HEK293 (cell line): Measurements from ENCODE around the gene GAS7.

ENCODE experiments used
- CTCF ChIA-PET: fragments of 350-600 bp; formaldehyde crosslinking; extraction: SDS; loops from one replicate; lab custom pipeline; 2021; ENCODE audit warnings: antibody characterized with exemption; lab: Yijun Ruan, JAX
- POLR2A ChIA-PET: fragments of 300-600 bp; formaldehyde crosslinking; extraction: SDS; loops from one replicate; lab custom pipeline; 2020; ENCODE audit warnings: antibody characterized with exemption, inconsistent platforms; lab: Yijun Ruan, JAX
- H3K27ac ChIP-seq: fragments of 200-500 bp; sonication (Bioruptor generic); 2 replicates; pipeline ENCODE4 v1.5.1; 2014; ENCODE audit warnings: low read depth, low read length, control low read depth, inconsistent platforms; ENCODE audit errors: extremely low read depth
- H3K36me3 ChIP-seq, 2 experiments: fragments of 200-500 bp in 1 of 2; sonication (Bioruptor generic) in 1 of 2; 1 replicate in 1 of 2; 2 replicates in 1 of 2; pipeline ENCODE4 v1.5.1; 2014 to 2017; ENCODE audit warnings: inconsistent platforms in 2 of 2, low read length in 2 of 2; ENCODE audit not compliant: control insufficient read depth in 2 of 2, insufficient read depth in 1 of 2
- H3K4me1 ChIP-seq: fragments of 200-500 bp; sonication (Bioruptor generic); 2 replicates; pipeline ENCODE4 v1.5.1; 2014; ENCODE audit warnings: mild to moderate bottlenecking, low read length, inconsistent platforms; ENCODE audit not compliant: control insufficient read depth, insufficient read depth
- H3K4me3 ChIP-seq: 2 replicates; pipeline ENCODE4 v1.5.1; 2011; ENCODE audit warnings: low read depth, mild to moderate bottlenecking, control low read depth, low read length, moderate library complexity
- H3K9me3 ChIP-seq: fragments of 200-500 bp; sonication (Bioruptor generic); 2 replicates; pipeline ENCODE4 v1.5.1; 2014; ENCODE audit warnings: low read depth, low read length, inconsistent platforms; ENCODE audit not compliant: control insufficient read depth, insufficient read depth
- GFI1B ChIP-seq: fragments of 450-650 bp; formaldehyde crosslinking; IDR thresholded peaks from 2 replicates; pipeline ENCODE4 v1.5.1; 2016; ENCODE audit warnings: missing biosample characterization, missing genetic modification characterization
- KLF17 ChIP-seq: fragments of 450-650 bp; formaldehyde crosslinking; IDR thresholded peaks from 2 replicates; pipeline ENCODE4 v1.5.1; 2016; ENCODE audit warnings: missing biosample characterization, missing genetic modification characterization
- PRDM10 ChIP-seq: fragments of 450-650 bp; formaldehyde crosslinking; IDR thresholded peaks from 2 replicates; pipeline ENCODE4 v1.5.1; 2016; ENCODE audit warnings: missing biosample characterization, missing genetic modification characterization
- RBAK ChIP-seq: fragments of 450-650 bp; formaldehyde crosslinking; IDR thresholded peaks from 2 replicates; pipeline ENCODE4 v1.5.1; 2016; ENCODE audit warnings: missing biosample characterization, missing genetic modification characterization
- SCRT2 ChIP-seq: fragments of 450-650 bp; formaldehyde crosslinking; IDR thresholded peaks from 2 replicates; pipeline ENCODE4 v1.5.1; 2016; ENCODE audit warnings: missing biosample characterization, missing genetic modification characterization
- ZBTB20 ChIP-seq: fragments of 450-650 bp; formaldehyde crosslinking; IDR thresholded peaks from 2 replicates; pipeline ENCODE4 v1.5.1; 2016; ENCODE audit warnings: missing biosample characterization, missing genetic modification characterization
- ZBTB8A ChIP-seq: fragments of 450-650 bp; formaldehyde crosslinking; IDR thresholded peaks from 2 replicates; pipeline ENCODE4 v1.5.1; 2016; ENCODE audit warnings: missing biosample characterization, missing genetic modification characterization
- ZFHX2 ChIP-seq: fragments of 450-650 bp; formaldehyde crosslinking; conservative IDR thresholded peaks from 2 replicates; pipeline ENCODE4 v1.5.1; 2016; ENCODE audit warnings: missing biosample characterization, missing genetic modification characterization
- ZNF114 ChIP-seq: fragments of 450-650 bp; formaldehyde crosslinking; IDR thresholded peaks from 2 replicates; pipeline ENCODE4 v1.5.0; 2017; ENCODE audit warnings: missing biosample characterization, missing genetic modification characterization
- ZNF146 ChIP-seq: fragments of 450-650 bp; formaldehyde crosslinking; IDR thresholded peaks from 2 replicates; pipeline ENCODE4 v1.5.1; 2016; ENCODE audit warnings: missing biosample characterization, missing genetic modification characterization
- ZNF157 ChIP-seq: fragments of 450-650 bp; formaldehyde crosslinking; IDR thresholded peaks from 2 replicates; pipeline ENCODE4 v1.5.1; 2016; ENCODE audit warnings: missing biosample characterization, missing genetic modification characterization
- ZNF175 ChIP-seq: fragments of 450-650 bp; formaldehyde crosslinking; IDR thresholded peaks from 2 replicates; pipeline ENCODE4 v1.5.1; 2016; ENCODE audit warnings: missing biosample characterization, missing genetic modification characterization
- ZNF202 ChIP-seq: fragments of 450-650 bp; formaldehyde crosslinking; IDR thresholded peaks from 2 replicates; pipeline ENCODE4 v1.5.1; 2016; ENCODE audit warnings: missing biosample characterization, missing genetic modification characterization, borderline replicate concordance
- ZNF280C ChIP-seq: fragments of 450-650 bp; formaldehyde crosslinking; IDR thresholded peaks from 2 replicates; pipeline ENCODE4 v1.5.1; 2016; ENCODE audit warnings: missing biosample characterization, missing genetic modification characterization
- ZNF341 ChIP-seq: fragments of 450-650 bp; formaldehyde crosslinking; IDR thresholded peaks from 2 replicates; pipeline ENCODE4; 2016; ENCODE audit warnings: low read depth, missing biosample characterization, missing genetic modification characterization
- ZNF473 ChIP-seq: fragments of 450-650 bp; formaldehyde crosslinking; IDR thresholded peaks from 2 replicates; pipeline ENCODE4 v1.5.1; 2017; ENCODE audit warnings: missing biosample characterization, missing genetic modification characterization
- ZNF580 ChIP-seq: fragments of 450-650 bp; formaldehyde crosslinking; IDR thresholded peaks from 2 replicates; pipeline ENCODE4 v1.5.1; 2016; ENCODE audit warnings: missing biosample characterization, missing genetic modification characterization
- ZNF654 ChIP-seq: fragments of 450-650 bp; formaldehyde crosslinking; IDR thresholded peaks from 2 replicates; pipeline ENCODE4 v1.5.1; 2016; ENCODE audit warnings: low read depth, missing biosample characterization, missing genetic modification characterization
- ZNF677 ChIP-seq: fragments of 450-650 bp; IDR thresholded peaks from 2 replicates; pipeline ENCODE4 v1.5.0; 2018; ENCODE audit warnings: missing biosample characterization, mild to moderate bottlenecking, missing genetic modification characterization, moderate library complexity
- ZNF776 ChIP-seq: fragments of 450-650 bp; formaldehyde crosslinking; IDR thresholded peaks from 2 replicates; pipeline ENCODE4 v1.5.0; 2017; ENCODE audit warnings: missing biosample characterization, missing genetic modification characterization, borderline replicate concordance
- TF ChIP-seq, protein P1 (sequence below): sonication (generic); formaldehyde crosslinking; IDR thresholded peaks from 2 replicates; pipeline ENCODE4 v1.8.1; 2022; ENCODE audit warnings: mild to moderate bottlenecking, moderate library complexity, missing genetic modification reagents
- TF ChIP-seq, protein P2 (sequence below): fragments of 450-650 bp; IDR thresholded peaks from 2 replicates; pipeline ENCODE4 v1.5.1; 2018; ENCODE audit warnings: missing biosample characterization, missing genetic modification characterization
- TF ChIP-seq, protein P3 (sequence below): fragments of 450-650 bp; formaldehyde crosslinking; IDR thresholded peaks from 2 replicates; pipeline ENCODE4 v1.5.1; 2016; ENCODE audit warnings: missing biosample characterization, missing genetic modification characterization, low read depth

GAS7 gene

GRCh38 chr17:10241781-10242180 is 43.4 kb upstream of the GAS7 start (continued):
- TF ChIP-seq, protein P1, sequence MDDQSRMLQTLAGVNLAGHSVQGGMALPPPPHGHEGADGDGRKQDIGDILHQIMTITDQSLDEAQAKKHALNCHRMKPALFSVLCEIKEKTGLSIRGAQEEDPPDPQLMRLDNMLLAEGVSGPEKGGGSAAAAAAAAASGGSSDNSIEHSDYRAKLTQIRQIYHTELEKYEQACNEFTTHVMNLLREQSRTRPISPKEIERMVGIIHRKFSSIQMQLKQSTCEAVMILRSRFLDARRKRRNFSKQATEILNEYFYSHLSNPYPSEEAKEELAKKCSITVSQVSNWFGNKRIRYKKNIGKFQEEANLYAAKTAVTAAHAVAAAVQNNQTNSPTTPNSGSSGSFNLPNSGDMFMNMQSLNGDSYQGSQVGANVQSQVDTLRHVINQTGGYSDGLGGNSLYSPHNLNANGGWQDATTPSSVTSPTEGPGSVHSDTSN (CRISPR knock-in tag): no peak
- TF ChIP-seq ZBTB20 (tag by site-specific recombination) (no peak), ZNF114 (tag by site-specific recombination) (no peak), ZNF175 (tag by site-specific recombination) (no peak), ZNF580 (tag by site-specific recombination) (no peak), ZNF341 (tag by site-specific recombination) (no peak)

DNA sequence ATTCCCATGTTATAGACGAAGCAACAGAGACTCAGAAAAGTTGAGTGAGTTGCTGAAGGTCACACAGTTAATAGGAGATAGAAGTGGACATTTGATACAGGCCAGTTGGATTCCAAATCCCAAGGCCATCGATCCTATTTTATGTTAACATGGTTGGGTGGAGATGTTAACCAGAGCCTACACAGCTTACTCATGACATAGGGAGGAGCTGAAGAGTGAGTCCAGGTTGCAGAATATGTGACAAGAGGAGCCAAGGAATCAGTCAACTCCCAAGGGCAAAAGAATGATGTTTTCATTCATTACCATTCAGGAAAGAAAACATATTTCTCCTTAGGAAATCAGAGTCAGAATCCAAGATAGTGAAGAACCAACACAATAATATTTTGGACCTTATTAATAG is 40.3 kb upstream of the GAS7 start:
- TF ChIP-seq KLF17 (tag by site-specific recombination): no peak
- TF ChIP-seq ZNF654: no peak
- TF ChIP-seq, protein P2, sequence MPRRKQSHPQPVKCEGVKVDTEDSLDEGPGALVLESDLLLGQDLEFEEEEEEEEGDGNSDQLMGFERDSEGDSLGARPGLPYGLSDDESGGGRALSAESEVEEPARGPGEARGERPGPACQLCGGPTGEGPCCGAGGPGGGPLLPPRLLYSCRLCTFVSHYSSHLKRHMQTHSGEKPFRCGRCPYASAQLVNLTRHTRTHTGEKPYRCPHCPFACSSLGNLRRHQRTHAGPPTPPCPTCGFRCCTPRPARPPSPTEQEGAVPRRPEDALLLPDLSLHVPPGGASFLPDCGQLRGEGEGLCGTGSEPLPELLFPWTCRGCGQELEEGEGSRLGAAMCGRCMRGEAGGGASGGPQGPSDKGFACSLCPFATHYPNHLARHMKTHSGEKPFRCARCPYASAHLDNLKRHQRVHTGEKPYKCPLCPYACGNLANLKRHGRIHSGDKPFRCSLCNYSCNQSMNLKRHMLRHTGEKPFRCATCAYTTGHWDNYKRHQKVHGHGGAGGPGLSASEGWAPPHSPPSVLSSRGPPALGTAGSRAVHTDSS: no peak
- no peak for TF ChIP-seq GFI1B (tag by site-specific recombination)
- TF ChIP-seq ZNF473 (tag by site-specific recombination): no peak
- no peak for TF ChIP-seq PRDM10
- no peak for TF ChIP-seq ZNF157 (tag by site-specific recombination)
- Histone ChIP-seq H3K36me3 (no peaks in the 10 kb centered on the region), H3K4me1 (no peaks in the 10 kb centered on the region), H3K27ac (no peak overlapping the region), H3K9me3 (no peaks in the 10 kb centered on the region), H3K4me3 (no peak overlapping the region)
- ChIA-PET CTCF (interaction anchor here (1.1 to 2.8 kb wide), 2 partner anchors 12 kb away, joined by 5 to 23 read pairs; no protein-coding TSS in a partner anchor), POLR2A (no interaction called here)

DNA sequence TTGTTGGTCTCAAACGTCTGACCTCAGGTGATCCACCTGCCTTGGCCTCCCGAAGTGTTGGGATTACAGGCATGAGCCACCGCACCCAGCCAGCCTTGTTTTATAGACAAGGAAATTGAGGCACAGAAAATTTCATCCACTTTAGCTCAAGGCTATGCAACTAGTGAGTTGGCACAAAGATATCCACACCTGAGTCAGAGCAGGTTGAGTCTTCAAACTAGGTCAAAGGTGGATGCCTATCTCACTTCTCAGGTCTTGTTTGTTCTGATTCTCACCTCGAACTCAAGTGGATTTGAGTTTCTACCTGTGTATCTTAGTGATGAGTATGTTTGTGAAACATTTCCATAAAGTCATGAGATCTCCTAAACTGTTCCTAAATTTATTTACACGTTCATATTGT is 35.6 kb upstream of the GAS7 start:
- ChIA-PET CTCF (interaction anchor here (1.0 kb wide), 1 partner anchor 384 kb away, joined by 3 read pairs; no protein-coding TSS in a partner anchor), POLR2A (no interaction called here)
- H3K27ac ChIP-seq: no peak overlapping the region
- no peak overlapping the region for H3K4me3 ChIP-seq
- no peaks in the 10 kb centered on the region for H3K4me1 ChIP-seq
- H3K9me3 ChIP-seq: no peaks in the 10 kb centered on the region
- H3K36me3 ChIP-seq: no peaks in the 10 kb centered on the region
- TF ChIP-seq ZFHX2 (tag by site-specific recombination) (no peak), SCRT2 (tag by site-specific recombination) (no peak), ZNF202 (tag by site-specific recombination) (no peak), ZNF146 (tag by site-specific recombination) (no peak), ZNF677 (no peak), ZBTB20 (tag by site-specific recombination) (no peak), ZNF280C (tag by site-specific recombination) (no peak), ZNF776 (no peak), ZBTB8A (tag by site-specific recombination) (no peak), RBAK (tag by site-specific recombination) (no peak)
- TF ChIP-seq, protein P3, sequence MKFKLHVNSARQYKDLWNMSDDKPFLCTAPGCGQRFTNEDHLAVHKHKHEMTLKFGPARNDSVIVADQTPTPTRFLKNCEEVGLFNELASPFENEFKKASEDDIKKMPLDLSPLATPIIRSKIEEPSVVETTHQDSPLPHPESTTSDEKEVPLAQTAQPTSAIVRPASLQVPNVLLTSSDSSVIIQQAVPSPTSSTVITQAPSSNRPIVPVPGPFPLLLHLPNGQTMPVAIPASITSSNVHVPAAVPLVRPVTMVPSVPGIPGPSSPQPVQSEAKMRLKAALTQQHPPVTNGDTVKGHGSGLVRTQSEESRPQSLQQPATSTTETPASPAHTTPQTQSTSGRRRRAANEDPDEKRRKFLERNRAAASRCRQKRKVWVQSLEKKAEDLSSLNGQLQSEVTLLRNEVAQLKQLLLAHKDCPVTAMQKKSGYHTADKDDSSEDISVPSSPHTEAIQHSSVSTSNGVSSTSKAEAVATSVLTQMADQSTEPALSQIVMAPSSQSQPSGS (tag by site-specific recombination): no peak
